ENCODE data around the gene SLC37A1.
A peak's percentile ranks its signal among the peaks of the same experiment; 100 is the strongest.
"Not testable (repeated sequence)": the region's sequence is repeated elsewhere in the genome, so short reads cannot be mapped to it uniquely, and the experiment has no call there.

Gene SLC37A1

DNA sequence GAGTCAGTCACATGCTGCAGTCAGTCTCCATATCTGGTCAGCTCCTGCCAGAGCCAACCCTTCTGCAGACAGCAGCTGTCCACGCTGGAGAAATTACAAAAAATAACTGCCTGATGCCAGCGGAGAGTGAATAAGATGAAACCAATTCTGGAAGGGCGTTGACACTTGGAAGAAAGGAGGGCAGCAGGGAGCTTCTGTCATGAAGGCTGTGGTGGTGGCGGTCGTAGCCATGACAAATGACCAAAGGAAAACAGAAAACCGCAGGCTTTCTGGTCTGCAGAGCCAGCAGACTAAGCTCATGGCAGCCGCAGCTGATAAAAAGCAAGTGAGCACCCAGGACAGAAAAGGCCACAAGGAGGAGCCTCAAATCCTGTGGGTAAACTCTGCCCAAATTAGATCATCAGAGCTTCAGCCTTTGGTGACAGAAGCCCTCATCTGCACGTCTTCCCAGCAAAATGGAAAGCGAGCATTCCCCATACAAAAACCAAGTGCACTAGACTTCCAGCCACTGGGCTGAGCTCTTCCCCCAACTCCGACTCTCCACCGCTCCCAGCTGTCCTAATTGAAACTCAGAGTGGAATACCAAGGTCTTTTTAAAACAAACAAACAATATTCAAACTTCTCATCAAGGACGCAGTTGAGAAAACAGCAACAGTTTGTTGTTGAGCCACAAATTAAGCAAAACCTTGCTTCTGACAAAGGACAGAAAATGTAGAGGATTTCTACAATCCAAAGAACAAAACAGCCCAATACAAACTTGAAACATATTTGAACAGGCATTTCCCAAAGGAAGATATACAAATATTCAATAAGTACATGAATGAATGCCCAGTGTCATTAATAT, 46.3 kb upstream of the SLC37A1 start:
- Histone ChIP-seq H3K4ac (ENCODE audit: low read depth, low read length) (no peak overlapping the region), H3K56ac (ENCODE audit: low read length) (peak overlapping the region; percentile 11), H2BK15ac (replicated peaks; ENCODE audit: low read depth) (no peak overlapping the region), H2AK5ac (ENCODE audit: low read length) (no peak overlapping the region), H4K5ac (ENCODE audit: low read length) (no peak overlapping the region), H3K79me1 (ENCODE audit: low read length) (no peaks in the 10 kb centered on the region), H3K18ac (ENCODE audit: low read length) (peak overlapping the region; percentile 8), H4K8ac (ENCODE audit: low read depth, low read length) (no peak overlapping the region), H2BK5ac (ENCODE audit: low read length) (no peak overlapping the region), H3K27me3 (ENCODE audit: insufficient read depth, low read length, poor library complexity) (no peaks in the 10 kb centered on the region), H3K9ac (ENCODE audit: low read length) (no peak overlapping the region), H3K79me2 (ENCODE audit: control insufficient read depth, insufficient read depth, low read length) (no peaks in the 10 kb centered on the region), H2BK120ac (ENCODE audit: low read depth, low read length) (no peak overlapping the region), H3K4me1 (ENCODE audit: control insufficient read depth, low read depth, low read length) (peaks cover 15% of the 10 kb centered on the region), H3K4me2 (ENCODE audit: low read length) (no peak overlapping the region), H3K23ac (ENCODE audit: low read length) (no peak overlapping the region), H3K27ac (ENCODE audit: low read depth, low read length) (no peak overlapping the region), H3K4me3 (ENCODE audit: low read length) (no peak overlapping the region), H3K36me3 (ENCODE audit: control insufficient read depth, insufficient read depth, low read length) (no peaks in the 10 kb centered on the region)
- DNase-seq, result peak; percentile 88
- WGBS (ENCODE audit: extremely low coverage, insufficient coverage, low lambda C conversion rate), result no CpG with 5 or more reads among the region's 12 CpGs

- peak; percentile 76 for DNase-seq
- Histone ChIP-seq H2BK15ac (replicated peaks; ENCODE audit: low read depth) (no peak overlapping the region), H2BK120ac (ENCODE audit: low read depth, low read length) (no peak overlapping the region), H3K4me1 (ENCODE audit: control insufficient read depth, low read depth, low read length) (peaks cover 11% of the 10 kb centered on the region), H4K5ac (ENCODE audit: low read length) (no peak overlapping the region), H3K4ac (ENCODE audit: low read depth, low read length) (no peak overlapping the region), H3K36me3 (ENCODE audit: control insufficient read depth, insufficient read depth, low read length) (no peaks in the 10 kb centered on the region), H3K18ac (ENCODE audit: low read length) (peak overlapping the region; percentile 32), H3K27ac (ENCODE audit: low read depth, low read length) (no peak overlapping the region), H3K79me1 (ENCODE audit: low read length) (no peaks in the 10 kb centered on the region), H2BK5ac (ENCODE audit: low read length) (peak overlapping the region; percentile 0), H2AK5ac (ENCODE audit: low read length) (no peak overlapping the region), H3K27me3 (ENCODE audit: insufficient read depth, low read length, poor library complexity) (no peaks in the 10 kb centered on the region), H4K8ac (ENCODE audit: low read depth, low read length) (no peak overlapping the region), H3K79me2 (ENCODE audit: control insufficient read depth, insufficient read depth, low read length) (no peaks in the 10 kb centered on the region), H3K23ac (ENCODE audit: low read length) (no peak overlapping the region), H3K4me3 (ENCODE audit: low read length) (no peak overlapping the region), H3K9ac (ENCODE audit: low read length) (no peak overlapping the region), H3K4me2 (ENCODE audit: low read length) (no peak overlapping the region), H3K56ac (ENCODE audit: low read length) (peak overlapping the region; percentile 52)
- WGBS (ENCODE audit: extremely low coverage, insufficient coverage, low lambda C conversion rate), result no CpG with 5 or more reads among the region's 6 CpGs
Observed at GRCh38 chr21:42468491-42469131, 45.0 kb upstream of the SLC37A1 start.

DNA sequence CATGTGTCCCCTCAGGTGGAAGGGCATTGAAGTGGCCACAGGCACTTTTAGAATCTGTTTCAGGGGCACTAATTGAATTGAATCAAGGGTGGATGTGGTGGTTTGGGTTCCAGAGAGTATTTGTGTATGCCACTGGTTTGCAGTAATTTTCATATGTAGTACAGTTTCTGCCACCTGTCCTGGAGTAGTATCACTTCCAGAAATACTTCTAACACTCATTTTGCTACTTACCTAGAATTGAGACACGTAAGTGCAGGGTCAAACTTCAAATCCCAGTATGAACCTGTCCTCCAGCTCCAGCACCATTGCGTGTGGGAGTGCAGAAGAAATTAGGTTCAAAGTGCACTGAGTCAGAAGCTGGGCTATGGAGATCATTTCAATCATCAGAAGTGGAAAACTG, 44.4 kb upstream of the SLC37A1 start:
- WGBS (ENCODE audit: extremely low coverage, insufficient coverage, low lambda C conversion rate), result no CpG with 5 or more reads among the region's 2 CpGs
- Histone ChIP-seq H3K27ac (ENCODE audit: low read depth, low read length) (no peak overlapping the region), H3K27me3 (ENCODE audit: insufficient read depth, low read length, poor library complexity) (no peaks in the 10 kb centered on the region), H2BK120ac (ENCODE audit: low read depth, low read length) (no peak overlapping the region), H3K4me3 (ENCODE audit: low read length) (no peak overlapping the region), H4K5ac (ENCODE audit: low read length) (no peak overlapping the region), H3K56ac (ENCODE audit: low read length) (peak overlapping the region; percentile 52), H3K4me1 (ENCODE audit: control insufficient read depth, low read depth, low read length) (peaks cover 14% of the 10 kb centered on the region), H2AK5ac (ENCODE audit: low read length) (peak overlapping the region; percentile 60), H2BK5ac (ENCODE audit: low read length) (peak overlapping the region; percentile 0), H3K4me2 (ENCODE audit: low read length) (no peak overlapping the region), H2BK15ac (replicated peaks; ENCODE audit: low read depth) (no peak overlapping the region), H3K79me1 (ENCODE audit: low read length) (no peaks in the 10 kb centered on the region), H4K8ac (ENCODE audit: low read depth, low read length) (no peak overlapping the region), H3K36me3 (ENCODE audit: control insufficient read depth, insufficient read depth, low read length) (no peaks in the 10 kb centered on the region), H3K4ac (ENCODE audit: low read depth, low read length) (no peak overlapping the region), H3K9ac (ENCODE audit: low read length) (no peak overlapping the region), H3K79me2 (ENCODE audit: control insufficient read depth, insufficient read depth, low read length) (no peaks in the 10 kb centered on the region), H3K23ac (ENCODE audit: low read length) (peak overlapping the region; percentile 9), H3K18ac (ENCODE audit: low read length) (peak overlapping the region; percentile 32)
- no peak for DNase-seq

DNA sequence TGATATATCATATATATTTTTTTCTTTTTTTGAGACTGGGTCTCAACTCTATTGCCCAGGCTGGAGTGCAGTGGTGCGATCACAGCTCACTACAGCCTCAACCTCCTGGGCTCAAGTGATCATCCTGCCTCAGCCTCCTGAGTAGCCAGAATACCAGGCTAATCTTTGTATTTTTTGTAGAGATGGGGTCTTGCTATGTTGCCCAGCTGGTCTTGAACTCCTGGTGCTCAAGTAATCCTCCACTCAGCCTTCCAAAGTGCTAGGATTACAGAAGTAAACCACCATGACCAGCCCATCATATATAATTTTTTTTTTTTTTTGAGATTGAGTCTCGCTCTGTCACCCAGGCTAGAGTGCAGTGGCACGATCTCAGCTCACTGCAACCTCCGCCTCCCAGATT, 43.9 kb upstream of the SLC37A1 start:
- H3K27ac ChIP-seq (ENCODE audit: low read depth, low read length); H3K56ac ChIP-seq (ENCODE audit: low read length); H3K36me3 ChIP-seq (ENCODE audit: control insufficient read depth, insufficient read depth, low read length); H3K79me2 ChIP-seq (ENCODE audit: control insufficient read depth, insufficient read depth, low read length); H3K4ac ChIP-seq (ENCODE audit: low read depth, low read length); DNase-seq; H3K79me1 ChIP-seq (ENCODE audit: low read length); H2BK120ac ChIP-seq (ENCODE audit: low read depth, low read length); H3K4me2 ChIP-seq (ENCODE audit: low read length); H3K18ac ChIP-seq (ENCODE audit: low read length); H4K8ac ChIP-seq (ENCODE audit: low read depth, low read length); H3K9ac ChIP-seq (ENCODE audit: low read length); H3K23ac ChIP-seq (ENCODE audit: low read length); H2AK5ac ChIP-seq (ENCODE audit: low read length); H3K27me3 ChIP-seq (ENCODE audit: insufficient read depth, low read length, poor library complexity); H4K5ac ChIP-seq (ENCODE audit: low read length); H3K4me3 ChIP-seq (ENCODE audit: low read length); H2BK5ac ChIP-seq (ENCODE audit: low read length); H2BK15ac ChIP-seq (replicated peaks; ENCODE audit: low read depth): not testable (repeated sequence)
- H3K4me1 ChIP-seq (ENCODE audit: control insufficient read depth, low read depth, low read length), result peaks cover 14% of the 10 kb centered on the region
- WGBS (ENCODE audit: extremely low coverage, insufficient coverage, low lambda C conversion rate), result no CpG with 5 or more reads among the region's 4 CpGs

GRCh38 chr21:42471206-42471605, 42.4 kb upstream of the SLC37A1 start:
- Histone ChIP-seq H2BK120ac (ENCODE audit: low read depth, low read length) (no peak overlapping the region), H3K9ac (ENCODE audit: low read length) (no peak overlapping the region), H3K4me2 (ENCODE audit: low read length) (no peak overlapping the region), H3K56ac (ENCODE audit: low read length) (no peak overlapping the region), H3K4me3 (ENCODE audit: low read length) (no peak overlapping the region), H3K18ac (ENCODE audit: low read length) (no peak overlapping the region), H2BK5ac (ENCODE audit: low read length) (no peak overlapping the region), H2AK5ac (ENCODE audit: low read length) (no peak overlapping the region), H3K27me3 (ENCODE audit: insufficient read depth, low read length, poor library complexity) (no peaks in the 10 kb centered on the region), H3K4ac (ENCODE audit: low read depth, low read length) (no peak overlapping the region), H3K27ac (ENCODE audit: low read depth, low read length) (no peak overlapping the region), H3K4me1 (ENCODE audit: control insufficient read depth, low read depth, low read length) (peaks cover 13% of the 10 kb centered on the region), H3K23ac (ENCODE audit: low read length) (no peak overlapping the region), H3K36me3 (ENCODE audit: control insufficient read depth, insufficient read depth, low read length) (no peaks in the 10 kb centered on the region), H4K8ac (ENCODE audit: low read depth, low read length) (no peak overlapping the region), H3K79me2 (ENCODE audit: control insufficient read depth, insufficient read depth, low read length) (no peaks in the 10 kb centered on the region), H4K5ac (ENCODE audit: low read length) (no peak overlapping the region), H3K79me1 (ENCODE audit: low read length) (no peaks in the 10 kb centered on the region), H2BK15ac (replicated peaks; ENCODE audit: low read depth) (no peak overlapping the region)
- no CpG with 5 or more reads among the region's 9 CpGs for WGBS (ENCODE audit: extremely low coverage, insufficient coverage, low lambda C conversion rate)
- no peak for DNase-seq
